NT2/D1 (cell line): ENCODE data around the gene COBL.

Source experiments
- DNase-seq: peaks from one replicate; pipeline ENCODE4 v3.0.0-alpha.2; 2011; ENCODE audit warnings: low read depth, low spot score
- H3K27me3 ChIP-seq: 2 replicates; pipeline ENCODE4 v1.6.0; 2011; ENCODE audit warnings: mild to moderate bottlenecking; ENCODE audit not compliant: insufficient read length, insufficient read depth
- H3K36me3 ChIP-seq: 2 replicates; pipeline ENCODE4 v1.6.1; 2011; ENCODE audit warnings: mild to moderate bottlenecking, low read length, mixed read lengths; ENCODE audit not compliant: insufficient read depth, insufficient read length
- H3K4me1 ChIP-seq: 2 replicates; pipeline ENCODE4 v1.5.1; 2011; ENCODE audit not compliant: insufficient read depth, insufficient read length
- H3K4me3 ChIP-seq: 2 replicates; pipeline ENCODE4 v1.5.1; 2011; ENCODE audit warnings: low read depth; ENCODE audit not compliant: insufficient read length
- H3K9ac ChIP-seq: 2 replicates; pipeline ENCODE4 v1.6.0; 2011; ENCODE audit warnings: low read depth; ENCODE audit not compliant: insufficient read length
- H3K9me3 ChIP-seq: 2 replicates; pipeline ENCODE4 v1.5.1; 2011; ENCODE audit warnings: mild to moderate bottlenecking, low read length; ENCODE audit not compliant: insufficient read depth
- SUZ12 ChIP-seq: IDR thresholded peaks from 2 replicates; pipeline ENCODE4 v1.6.1; 2011; ENCODE audit not compliant: insufficient read length, insufficient read depth; ENCODE audit errors: extremely low read depth
- YY1 ChIP-seq: IDR thresholded peaks from 2 replicates; pipeline ENCODE4 v1.6.1; 2011; ENCODE audit not compliant: insufficient read length, insufficient read depth
- ZNF274 ChIP-seq: IDR thresholded peaks from 2 replicates; pipeline ENCODE4 v1.6.1; 2011; ENCODE audit warnings: mild to moderate bottlenecking, low read depth, low read length

COBL gene

DNA sequence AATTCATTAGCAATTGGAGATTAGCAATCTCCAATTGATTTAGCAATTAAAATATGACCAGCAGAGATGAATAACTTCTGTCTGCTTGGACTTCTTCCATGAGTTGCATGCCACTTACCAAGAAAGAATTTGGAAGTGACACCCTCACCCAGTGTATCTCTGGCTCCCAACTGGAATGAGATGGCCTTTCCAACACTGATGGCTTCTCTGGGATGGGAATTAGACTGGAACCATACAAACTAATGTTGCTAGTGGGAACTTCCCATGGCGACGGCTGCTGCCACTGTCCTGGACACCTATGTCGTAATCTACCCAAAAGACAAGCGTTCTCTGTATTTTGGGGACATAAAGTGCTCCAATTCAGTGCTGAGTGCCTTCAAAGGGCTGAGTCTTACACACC is 192.3 kb downstream of the COBL start:
- Histone ChIP-seq H3K27me3 (no peaks in the 10 kb centered on the region), H3K4me3 (no peak overlapping the region), H3K9ac (no peak overlapping the region), H3K36me3 (no peaks in the 10 kb centered on the region), H3K9me3 (no peaks in the 10 kb centered on the region), H3K4me1 (peaks cover 3% of the 10 kb centered on the region)
- no peak for TF ChIP-seq YY1
- TF ChIP-seq SUZ12 = no peak
- TF ChIP-seq ZNF274 = no peak
- no peak for DNase-seq

DNA sequence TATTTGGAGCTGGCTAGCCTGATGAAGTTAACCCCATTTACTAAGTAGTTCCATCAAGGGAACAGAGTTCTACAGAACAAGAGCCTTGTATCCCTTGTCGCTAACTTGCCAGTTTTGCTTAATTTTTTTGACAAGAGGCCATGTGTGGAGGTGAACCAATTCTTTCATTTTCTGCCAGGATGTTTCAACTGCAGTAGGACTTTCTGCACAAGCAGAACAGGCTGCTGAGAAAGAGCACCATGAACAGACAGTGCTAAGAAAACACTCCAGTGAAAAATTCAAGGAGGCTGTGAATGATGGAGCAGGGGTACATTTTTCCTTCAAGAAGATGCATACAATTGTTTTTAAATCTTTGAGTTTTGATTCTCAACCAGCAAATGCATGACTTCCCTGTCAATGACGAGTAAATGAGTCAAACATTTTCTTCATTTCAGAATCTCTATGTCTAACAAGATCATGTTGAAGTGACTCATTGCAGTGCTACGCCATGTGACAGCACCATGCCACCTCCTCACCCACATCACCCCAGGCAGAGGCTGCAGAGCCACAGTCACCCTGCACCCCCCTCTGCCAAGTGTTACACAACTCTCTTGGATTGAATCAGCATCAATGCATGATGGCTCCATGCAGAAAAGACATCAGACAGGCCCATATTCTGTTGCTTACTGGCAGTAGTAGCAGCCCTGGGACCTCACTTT is 193.1 kb downstream of the COBL start:
- TF ChIP-seq YY1 = no peak
- TF ChIP-seq SUZ12 = no peak
- no peak for TF ChIP-seq ZNF274
- Histone ChIP-seq H3K9ac (no peak overlapping the region), H3K4me3 (no peak overlapping the region), H3K36me3 (no peaks in the 10 kb centered on the region), H3K9me3 (no peaks in the 10 kb centered on the region), H3K27me3 (no peaks in the 10 kb centered on the region), H3K4me1 (peaks cover 3% of the 10 kb centered on the region)
- no peak for DNase-seq

DNA sequence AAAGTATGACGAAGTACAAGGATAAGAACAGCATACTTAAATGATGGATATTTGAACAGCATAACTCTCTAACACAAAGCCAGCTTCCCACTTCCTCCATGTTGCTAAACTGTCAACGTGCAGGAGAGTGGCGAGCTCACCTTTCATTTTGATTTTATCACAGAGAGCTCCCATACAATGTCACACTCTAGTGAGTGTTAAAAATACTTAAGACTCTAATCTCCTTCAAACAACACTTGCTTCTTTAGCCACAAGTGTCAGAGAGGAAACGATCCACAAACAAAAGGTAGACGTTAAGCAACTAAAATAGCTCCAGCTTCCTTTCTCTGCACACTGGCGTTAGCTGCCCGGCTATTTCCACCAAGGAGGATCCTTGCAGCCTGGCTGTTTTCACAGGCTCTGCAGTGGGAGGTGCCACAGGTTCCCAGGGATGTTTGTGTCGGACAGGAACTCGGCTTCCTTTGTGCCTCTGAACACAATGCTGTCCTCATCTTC is 194.6 kb downstream of the COBL start:
- Histone ChIP-seq H3K36me3 (no peaks in the 10 kb centered on the region), H3K4me1 (peaks cover 3% of the 10 kb centered on the region), H3K9me3 (no peaks in the 10 kb centered on the region), H3K9ac (no peak overlapping the region), H3K4me3 (no peak overlapping the region), H3K27me3 (no peaks in the 10 kb centered on the region)
- DNase-seq = no peak
- no peak for TF ChIP-seq YY1
- no peak for TF ChIP-seq SUZ12
- no peak for TF ChIP-seq ZNF274

DNA sequence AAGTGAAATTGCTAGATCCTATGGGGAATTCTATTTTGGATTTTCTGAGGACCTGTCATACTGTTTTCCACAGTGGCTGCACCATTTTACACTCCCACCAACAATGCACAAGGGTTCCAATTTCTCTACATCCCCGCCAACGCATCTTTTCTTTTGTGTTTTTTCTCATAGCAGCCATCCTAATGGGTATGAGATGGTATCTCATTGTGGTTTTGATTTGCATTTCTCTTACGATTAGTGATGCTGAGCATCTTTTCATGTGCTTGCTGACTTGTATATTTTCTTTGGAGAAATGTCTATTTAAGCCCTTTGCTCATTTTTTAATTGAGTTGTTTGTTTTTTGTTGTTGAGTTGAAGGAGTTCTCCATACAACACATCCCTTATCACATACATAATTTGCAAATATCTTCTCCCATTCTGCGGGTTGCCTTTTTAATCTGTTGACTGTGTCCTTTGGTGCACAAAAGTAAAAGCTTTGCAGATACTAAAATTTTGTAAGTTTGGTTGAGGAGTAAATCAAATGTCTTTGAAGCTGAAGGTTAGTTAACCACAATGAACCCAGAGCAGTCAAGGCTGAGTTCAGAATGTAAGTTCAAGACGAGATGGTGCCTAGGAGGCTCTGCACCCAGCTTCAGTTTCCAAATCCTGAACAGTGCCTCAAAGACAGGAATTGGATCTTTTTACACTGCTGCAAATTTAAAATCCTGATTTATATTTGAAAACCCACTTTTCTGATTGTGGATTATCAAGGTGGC is 195.4 kb downstream of the COBL start:
- Histone ChIP-seq H3K27me3 (no peaks in the 10 kb centered on the region), H3K9ac (no peak overlapping the region), H3K9me3 (peaks cover 2% of the 10 kb centered on the region; the same call in 1 of the 2 replicates), H3K36me3 (no peaks in the 10 kb centered on the region), H3K4me1 (peaks cover 3% of the 10 kb centered on the region), H3K4me3 (no peak overlapping the region)
- no peak for DNase-seq
- TF ChIP-seq ZNF274 = no peak
- TF ChIP-seq YY1 = no peak
- TF ChIP-seq SUZ12 = no peak

DNA sequence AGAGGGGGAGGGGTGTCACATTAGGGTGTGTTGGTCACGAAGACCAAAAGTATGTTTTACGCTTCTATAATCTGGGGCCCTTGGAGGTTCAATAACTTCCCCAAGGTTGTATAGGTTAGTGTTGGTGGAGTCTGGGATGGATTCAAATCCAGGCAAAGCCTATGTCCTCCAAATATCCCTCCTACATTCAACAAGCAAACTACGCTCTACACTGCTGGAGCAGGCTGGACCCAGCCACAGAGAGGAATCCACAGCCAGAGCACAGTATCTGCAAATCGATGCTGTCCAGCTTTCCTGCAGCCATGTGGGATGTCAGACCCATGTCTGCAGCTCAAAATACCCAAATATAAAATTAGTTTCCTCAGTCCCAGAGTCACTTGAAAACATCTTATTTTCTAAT is 198.0 kb downstream of the COBL start:
- H3K27me3 ChIP-seq = no peaks in the 10 kb centered on the region
- H3K36me3 ChIP-seq = no peaks in the 10 kb centered on the region
- TF ChIP-seq SUZ12 (no peak), ZNF274 (no peak), YY1 (no peak)
- DNase-seq = no peak
- H3K9me3 ChIP-seq = peaks cover 9% of the 10 kb centered on the region; the same call in 1 of the 2 replicates
- H3K4me1 ChIP-seq = peaks cover 3% of the 10 kb centered on the region
- H3K9ac ChIP-seq = no peak overlapping the region
- no peak overlapping the region for H3K4me3 ChIP-seq

DNA sequence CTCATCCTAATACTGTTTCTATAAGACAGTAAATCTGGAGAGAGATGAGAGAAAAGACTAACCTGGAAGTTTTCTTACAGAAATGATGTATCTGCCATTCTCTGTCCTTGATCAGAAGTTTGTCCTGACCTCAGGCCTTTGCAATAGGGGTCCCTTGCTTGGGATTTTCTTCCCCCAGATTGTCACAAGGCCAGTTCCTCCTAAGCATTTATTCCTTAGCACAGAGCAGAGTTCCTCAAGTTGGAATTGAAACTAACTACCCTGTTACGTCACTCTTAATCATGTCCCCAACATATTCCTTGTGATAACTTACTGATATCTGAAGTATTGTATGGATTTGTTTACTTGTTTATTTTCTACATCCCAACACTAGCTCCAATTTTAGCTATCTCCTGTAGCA is 202.1 kb downstream of the COBL start:
- TF ChIP-seq SUZ12 (no peak), YY1 (no peak), ZNF274 (no peak)
- no peaks in the 10 kb centered on the region for H3K4me1 ChIP-seq
- H3K27me3 ChIP-seq = no peaks in the 10 kb centered on the region
- DNase-seq = no peak
- peaks cover 9% of the 10 kb centered on the region; the same call in 1 of the 2 replicates for H3K9me3 ChIP-seq
- H3K9ac ChIP-seq = no peak overlapping the region
- H3K36me3 ChIP-seq = no peaks in the 10 kb centered on the region
- H3K4me3 ChIP-seq = no peak overlapping the region

DNA sequence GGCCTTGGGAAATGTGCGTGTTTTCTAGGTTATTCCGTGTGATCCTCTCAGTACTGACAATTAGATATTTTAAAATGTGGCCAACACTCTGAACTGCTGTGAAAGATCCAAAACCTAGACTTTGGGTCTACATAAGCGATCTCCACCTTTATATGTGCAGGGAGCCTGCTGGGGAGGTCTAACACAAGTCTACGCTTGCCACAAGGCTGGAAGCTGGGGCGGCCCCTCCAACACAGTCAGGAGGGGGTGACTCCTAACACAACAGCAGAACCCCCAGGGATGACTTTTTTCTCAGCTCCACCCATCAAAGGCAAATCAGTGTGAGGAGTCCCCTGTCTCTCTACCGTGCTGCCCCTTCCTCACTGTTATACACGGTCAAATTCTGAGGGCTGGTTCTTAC is 202.6 kb downstream of the COBL start:
- Histone ChIP-seq H3K9me3 (peaks cover 9% of the 10 kb centered on the region; the same call in 1 of the 2 replicates), H3K4me3 (no peak overlapping the region), H3K27me3 (no peaks in the 10 kb centered on the region), H3K36me3 (no peaks in the 10 kb centered on the region), H3K4me1 (no peaks in the 10 kb centered on the region), H3K9ac (no peak overlapping the region)
- TF ChIP-seq ZNF274 = no peak
- no peak for TF ChIP-seq SUZ12
- no peak for TF ChIP-seq YY1
- DNase-seq = no peak
